IMR-90 (cell line): ENCODE measurements around the gene PSORS1C2. TPM values are rescaled to one million over a fixed set of nuclear protein-coding genes. Genes with fewer than 3 reads are reported as not detected.

ENCODE experiments used
- ATAC-seq: fragments of 200-7000 bp; cut with Tn5 transposase; 2 replicates; pipeline ENCODE4 v1.9.1; 2020; ENCODE audit warnings: low read depth, mild to moderate bottlenecking, moderate library complexity
- BruUV-seq: library from RNA; stranded (reverse); fragments of 400-500 nt; replicated peaks from 2 replicates; lab custom pipeline; 2021; lab: Mats Ljungman, UMichigan
- CTCF ChIA-PET: fragments of 300-600 bp; formaldehyde crosslinking; extraction: SDS; loops from one replicate; lab custom pipeline; 2021; ENCODE audit warnings: antibody characterized with exemption; lab: Yijun Ruan, JAX
- POLR2A ChIA-PET: fragments of 300-600 bp; sonication (Branson Sonifier 250); formaldehyde crosslinking; loops from one replicate; lab custom pipeline; 2022; ENCODE audit warnings: antibody characterized with exemption; ENCODE audit not compliant: unreplicated experiment; lab: Charles Lee
- DNase-seq: peaks from one replicate; pipeline ENCODE4 v3.0.0; 2013
- H2AFZ ChIP-seq: replicated peaks from 2 replicates; pipeline ENCODE3; 2013; ENCODE audit warnings: low read length, mild to moderate bottlenecking; ENCODE audit not compliant: poor library complexity
- H2AK5ac ChIP-seq: 2 replicates; pipeline ENCODE4 v1.6.1; 2013; ENCODE audit warnings: low read depth, low read length, inconsistent platforms
- H2AK9ac ChIP-seq: replicated peaks from 2 replicates; pipeline ENCODE3; 2013; ENCODE audit warnings: mild to moderate bottlenecking, low read depth, low read length, moderate library complexity; ENCODE audit not compliant: poor library complexity
- H2BK120ac ChIP-seq: 2 replicates; pipeline ENCODE4 v1.6.1; 2013; ENCODE audit warnings: low read depth, low read length, inconsistent platforms
- H2BK15ac ChIP-seq: 3 replicates; pipeline ENCODE4 v1.6.1; 2013; ENCODE audit warnings: low read depth, low read length, inconsistent platforms
- H2BK20ac ChIP-seq: 2 replicates; pipeline ENCODE4 v1.6.1; 2013; ENCODE audit warnings: low read depth, mild to moderate bottlenecking, inconsistent platforms, low read length, moderate library complexity
- H2BK5ac ChIP-seq: 2 replicates; pipeline ENCODE4 v1.6.1; 2013; ENCODE audit warnings: mild to moderate bottlenecking, low read depth, low read length, inconsistent platforms; ENCODE audit not compliant: poor library complexity, severe bottlenecking
- H3K14ac ChIP-seq: replicated peaks from 2 replicates; pipeline ENCODE4 v1.6.1; 2013; ENCODE audit warnings: low read depth, low read length, inconsistent platforms
- H3K18ac ChIP-seq: 2 replicates; pipeline ENCODE4 v1.6.1; 2013; ENCODE audit warnings: low read depth, low read length, control low read depth
- H3K23ac ChIP-seq: 2 replicates; pipeline ENCODE4 v1.6.1; 2013; ENCODE audit warnings: low read depth, low read length, inconsistent platforms
- H3K27ac ChIP-seq: 2 replicates; pipeline ENCODE4 v1.5.1; 2013; ENCODE audit warnings: mild to moderate bottlenecking, control low read depth, low read length; ENCODE audit not compliant: insufficient read depth
- H3K27me3 ChIP-seq: 2 replicates; pipeline ENCODE4 v1.6.1; 2013; ENCODE audit warnings: low read length; ENCODE audit not compliant: control insufficient read depth, insufficient read depth
- H3K36me3 ChIP-seq: 2 replicates; pipeline ENCODE4 v1.6.1; 2013; ENCODE audit warnings: low read length, mixed read lengths; ENCODE audit not compliant: control insufficient read depth, insufficient read depth
- H3K4ac ChIP-seq: 2 replicates; pipeline ENCODE4 v1.6.1; 2013; ENCODE audit warnings: low read depth, low read length, inconsistent platforms
- H3K4me1 ChIP-seq: 2 replicates; pipeline ENCODE4 v1.6.1; 2013; ENCODE audit warnings: low read length, mixed read lengths; ENCODE audit not compliant: control insufficient read depth, insufficient read depth
- H3K4me2 ChIP-seq: 2 replicates; pipeline ENCODE4 v1.6.1; 2013; ENCODE audit warnings: low read depth, mild to moderate bottlenecking, control low read depth, low read length, moderate library complexity
- H3K4me3 ChIP-seq: 2 replicates; pipeline ENCODE4 v1.5.1; 2013; ENCODE audit warnings: low read depth, mild to moderate bottlenecking, control low read depth, low read length, moderate library complexity; ENCODE audit not compliant: insufficient read depth
- H3K56ac ChIP-seq: 2 replicates; pipeline ENCODE4 v1.6.1; 2013; ENCODE audit warnings: low read length, inconsistent platforms; ENCODE audit not compliant: insufficient read depth; ENCODE audit errors: extremely low read depth
- H3K79me1 ChIP-seq, 2 experiments: 2 replicates each; pipeline ENCODE4 v1.6.1; 2013; ENCODE audit warnings: low read length in 2 of 2, inconsistent platforms in 1 of 2, low read depth in 1 of 2
- H3K9ac ChIP-seq: 2 replicates; pipeline ENCODE4 v1.6.1; 2013; ENCODE audit warnings: low read depth, low read length, control low read depth
- H3K9me1 ChIP-seq: 2 replicates; pipeline ENCODE4 v1.6.1; 2013; ENCODE audit warnings: low read length, inconsistent platforms; ENCODE audit not compliant: insufficient read depth
- H3K9me3 ChIP-seq: 2 replicates; pipeline ENCODE4 v1.6.1; 2013; ENCODE audit warnings: low read length; ENCODE audit not compliant: control insufficient read depth, insufficient read depth
- H4K20me1 ChIP-seq: 2 replicates; pipeline ENCODE4 v1.6.1; 2013; ENCODE audit warnings: low read length, inconsistent platforms; ENCODE audit not compliant: insufficient read depth
- H4K5ac ChIP-seq: 2 replicates; pipeline ENCODE4 v1.6.1; 2013; ENCODE audit warnings: mild to moderate bottlenecking, low read depth, low read length, control low read depth
- H4K8ac ChIP-seq, 2 experiments: 2 replicates each; pipeline ENCODE4 v1.6.1; 2013; ENCODE audit warnings: low read depth in 2 of 2, low read length in 2 of 2, control low read depth in 1 of 2, inconsistent platforms in 1 of 2
- H4K91ac ChIP-seq: 2 replicates; pipeline ENCODE4 v1.6.1; 2013; ENCODE audit warnings: low read depth, low read length, inconsistent platforms; ENCODE audit not compliant: insufficient read depth
- CEBPB ChIP-seq: IDR thresholded peaks from 2 replicates; pipeline ENCODE4 v1.6.1; 2012; ENCODE audit warnings: low read depth, low read length, improper control_type of control experiment
- CHD1 ChIP-seq: IDR thresholded peaks from 2 replicates; pipeline ENCODE4 v1.6.1; 2012; ENCODE audit warnings: low read depth, low read length, improper control_type of control experiment
- MAFK ChIP-seq: IDR thresholded peaks from 2 replicates; pipeline ENCODE4 v1.6.1; 2012; ENCODE audit warnings: low read depth, low read length, improper control_type of control experiment
- NFE2L2 ChIP-seq: fragments of 150-350 bp; IDR thresholded peaks from 2 replicates; pipeline ENCODE4 v1.6.1; 2016; ENCODE audit warnings: low read depth, mild to moderate bottlenecking, low read length
- RAD21 ChIP-seq: IDR thresholded peaks from 2 replicates; pipeline ENCODE4 v1.6.1; 2012; ENCODE audit warnings: low read length, improper control_type of control experiment
- RCOR1 ChIP-seq: IDR thresholded peaks from 2 replicates; pipeline ENCODE4 v1.6.1; 2012; ENCODE audit warnings: mild to moderate bottlenecking, low read length, improper control_type of control experiment; ENCODE audit not compliant: insufficient replicate concordance
- RFX5 ChIP-seq: IDR thresholded peaks from 2 replicates; pipeline ENCODE4 v1.8.0; 2012; ENCODE audit warnings: low read depth, mild to moderate bottlenecking, low read length, moderate library complexity
- SMC3 ChIP-seq: fragments of 150-350 bp; IDR thresholded peaks from 2 replicates; pipeline ENCODE4 v1.6.1; 2016; ENCODE audit warnings: low read depth, mild to moderate bottlenecking, antibody characterized with exemption, low read length, moderate library complexity
- USF2 ChIP-seq: fragments of 150-350 bp; IDR thresholded peaks from 2 replicates; pipeline ENCODE4 v1.6.1; 2017; ENCODE audit warnings: mild to moderate bottlenecking, antibody characterized with exemption, low read length, low read depth
- WGBS, 2 experiments: methylation state at CpG; one replicate each; pipeline versions ENCODE4 v1.1.5 to v1.1.7; 2013; ENCODE audit warnings: missing lambda C conversion rate in 2 of 2; ENCODE audit not compliant: insufficient read length in 1 of 2; ENCODE audit errors: extremely low coverage in 2 of 2; 5-methylcytosine and 5-hydroxymethylcytosine counted together
- dilution Hi-C: fragments of 300-500 bp; cut with HindIII; formaldehyde crosslinking; loops from one replicate; pipeline ENCODE4 v1.14.3; 2018; ENCODE audit warnings: low sequenced_read_pairs; ENCODE audit not compliant: unreplicated experiment
- in situ Hi-C: fragments of 300-500 bp; cut with MboI; formaldehyde crosslinking; loops from 3 replicates; pipeline ENCODE4 v1.14.3; 2019; ENCODE audit warnings: low sequenced_read_pairs, inconsistent platforms, mixed read lengths
- intact Hi-C: fragments of 100-400 bp; cut with micrococcal nuclease; formaldehyde crosslinking; loops from 2 replicates; pipeline ENCODE4 v1.10.0; 2022
- polyA plus RNA-seq, 3 experiments: library from polyadenylated mRNA; depleted of rRNA; stranded (reverse); fragments of >200 nt; gene quantifications; 2 replicates each; pipeline ENCODE4 v1.2.3, GENCODE V29; 2012; ENCODE audit warnings: low replicate concordance in 1 of 3
- total RNA-seq: library from RNA; depleted of rRNA; stranded (reverse); fragments of >200 nt; gene quantifications from 2 replicates; pipeline ENCODE4 v1.2.3, GENCODE V29; 2012

Gene PSORS1C2
- total and polyA plus RNA-seq, 2 of the 4 experiments (the other 2 are of a cell fraction): not detected

- no TSS peak for BruUV-seq
- TF ChIP-seq USF2: no peak
- no peak for TF ChIP-seq RCOR1
- TF ChIP-seq CHD1: no peak
- TF ChIP-seq RAD21: no peak
- TF ChIP-seq NFE2L2: no peak
- no peak for TF ChIP-seq RFX5
- TF ChIP-seq SMC3: no peak
- no peak for TF ChIP-seq MAFK
- TF ChIP-seq CEBPB: no peak
- ATAC-seq: no peak
Observed at GRCh38 chr6:31154436-31154835, 15.6 kb upstream of the PSORS1C2 start.

More at GRCh38 chr6:31154436-31154835, 15.6 kb upstream of the PSORS1C2 start:
- Histone ChIP-seq H3K18ac (no peak overlapping the region), H4K8ac (no peak overlapping the region), H3K9me3 (no peaks in the 10 kb centered on the region), H3K9ac (no peak overlapping the region), H3K14ac (no peak overlapping the region), H3K9me1 (peaks cover 13% of the 10 kb centered on the region), H4K91ac (no peak overlapping the region), H3K4me2 (no peak overlapping the region), H3K27me3 (no peaks in the 10 kb centered on the region), H3K4ac (no peak overlapping the region), H3K79me1 (peaks cover 6 to 28% of the 10 kb centered on the region in 2 experiments), H3K27ac (no peak overlapping the region), H3K36me3 (peaks cover 19% of the 10 kb centered on the region), H2AK5ac (no peak overlapping the region), H2AK9ac (peak overlapping the region; percentile 55), H3K56ac (no peak overlapping the region), H2BK120ac (no peak overlapping the region), H3K4me1 (peaks cover 7% of the 10 kb centered on the region), H4K20me1 (no peaks in the 10 kb centered on the region), H2BK5ac (no peak overlapping the region), H4K5ac (no peak overlapping the region), H3K23ac (no peak overlapping the region), H2BK20ac (no peak overlapping the region), H2BK15ac (no peak overlapping the region), H2AFZ (no peak overlapping the region), H3K4me3 (no peak overlapping the region)
- POLR2A ChIA-PET: no interaction called here
- DNase-seq: no peak
- dilution Hi-C loops (no loop called here), intact Hi-C loops (no loop called here), in situ Hi-C loops (no loop called here)
- 100% methylated on average over 4 of the region's 15 CpGs; no CpG with 5 or more reads in 1 of the 2 experiments for WGBS, 2 experiments
- CTCF ChIA-PET: no interaction called here
